Measurements from ENCODE around the gene LGALS3. TPM values are rescaled to one million over a fixed set of nuclear protein-coding genes. Genes with fewer than 3 reads are reported as not detected.
A peak's percentile ranks its signal among the peaks of the same experiment; 100 is the strongest.

The LGALS3 gene
- total and polyA plus RNA-seq, 12 donors = 11.6 to 248 (median 120) TPM

GRCh38 chr14:55192054-55192621, 63.1 kb downstream of the LGALS3 start:
- H3K9me3 ChIP-seq (replicated peaks in 1 of 3) = no peaks in the 10 kb centered on the region
- intact Hi-C loops (cut with DNase I) = no loop called here
- DNase-seq = no peak
- no peak for TF ChIP-seq CTCF (IDR thresholded peaks at IDR 0.05)
- no peak for TF ChIP-seq POLR2A (IDR thresholded peaks at IDR 0.05)
- peak overlapping the region in 2 of 4 donors; percentile 31 to 60 for H3K4me3 ChIP-seq
- H3K4me1 ChIP-seq (replicated peaks in 1 of 2) = peaks cover 0 to 4% of the 10 kb centered on the region in 2 donors
- no peaks in the 10 kb centered on the region for H3K27me3 ChIP-seq
- H3K27ac ChIP-seq = no peak overlapping the region
- 50 to 61% (median 58%) methylated on average over 11 of the region's 11 CpGs for WGBS, 4 donors
- H3K36me3 ChIP-seq (replicated peaks in 1 of 2) = no peaks in the 10 kb centered on the region

GRCh38 chr14:55194656-55195355, 65.8 kb downstream of the LGALS3 start:
- no peak overlapping the region for H3K27ac ChIP-seq
- intact Hi-C loops (cut with DNase I) = no loop called here
- no peaks in the 10 kb centered on the region for H3K9me3 ChIP-seq (replicated peaks in 1 of 3)
- no peak for TF ChIP-seq POLR2A (IDR thresholded peaks at IDR 0.05)
- TF ChIP-seq CTCF (IDR thresholded peaks at IDR 0.05) = no peak
- peaks cover 0 to 4% of the 10 kb centered on the region in 2 donors for H3K4me1 ChIP-seq (replicated peaks in 1 of 2)
- DNase-seq = no peak
- H3K27me3 ChIP-seq = no peaks in the 10 kb centered on the region
- no peak overlapping the region for H3K4me3 ChIP-seq
- 89 to 90% (median 89%) methylated on average over 5 of the region's 5 CpGs for WGBS, 4 donors
- no peaks in the 10 kb centered on the region for H3K36me3 ChIP-seq (replicated peaks in 1 of 2)

Other genes with a start within 250 kb of the LGALS3 start
- gene GCH1, start 226.4 kb upstream of the LGALS3 start, total RNA-seq = 10 to 100 TPM in 4 of 9 donors, 1 to 10 TPM in 5; 2.8 to 24.9 (median 8.1) TPM
- 10 to 100 TPM; 10.1 to 29.8 (median 10.7) TPM for gene GCH1, start 226.4 kb upstream of the LGALS3 start, polyA plus RNA-seq
- gene WDHD1, start 102.2 kb upstream of the LGALS3 start, total RNA-seq = 1 to 10 TPM; 1.6 to 8.7 (median 3.2) TPM
- gene WDHD1, start 102.2 kb upstream of the LGALS3 start, polyA plus RNA-seq = 1 to 10 TPM in 2 of 3 donors, under 1 TPM in 1; 0.64 to 3.7 (median 1.9) TPM
- gene SOCS4, start 102.0 kb upstream of the LGALS3 start, total RNA-seq = 10 to 100 TPM in 7 of 9 donors, 1 to 10 TPM in 2; 8.0 to 23.1 (median 14.1) TPM
- gene SOCS4, start 102.0 kb upstream of the LGALS3 start, polyA plus RNA-seq = 10 to 100 TPM in 1 of 3 donors, 1 to 10 TPM in 2; 4.5 to 12.0 (median 6.4) TPM
- gene MAPK1IP1L, start 77.6 kb upstream of the LGALS3 start, total RNA-seq = 100 to 1,000 TPM in 2 of 9 donors, 10 to 100 TPM in 7; 44.0 to 132 (median 81.2) TPM
- gene MAPK1IP1L, start 77.6 kb upstream of the LGALS3 start, polyA plus RNA-seq = 100 to 1,000 TPM in 1 of 3 donors, 10 to 100 TPM in 2; 23.2 to 114 (median 25.0) TPM
- gene DLGAP5, start 62.3 kb downstream of the LGALS3 start, total RNA-seq = 10 to 100 TPM in 1 of 9 donors, 1 to 10 TPM in 3, under 1 TPM in 4, not detected in 1; 0.35 to 12.5 (median 0.99) TPM
- gene DLGAP5, start 62.3 kb downstream of the LGALS3 start, polyA plus RNA-seq = 1 to 10 TPM in 1 of 3 donors, under 1 TPM in 1, not detected in 1; 0.03 to 1.5 TPM
- gene FBXO34, start 142.2 kb downstream of the LGALS3 start, total RNA-seq = 10 to 100 TPM; 12.7 to 31.0 (median 22.2) TPM
- 10 to 100 TPM in 1 of 3 donors, 1 to 10 TPM in 2; 5.9 to 16.3 (median 6.6) TPM for gene FBXO34, start 142.2 kb downstream of the LGALS3 start, polyA plus RNA-seq